ENCODE measurements around the gene PRRT1B. TPM values are rescaled to one million over a fixed set of nuclear protein-coding genes. Genes with fewer than 3 reads are reported as not detected.

Gene PRRT1B
- total RNA-seq, 1 experiment from 2014 or later = 1.2 TPM

- TF ChIP-seq PRDM15 (CRISPR knock-in tag; IDR thresholded peaks at IDR 0.05) (no peak), ZMAT4 (CRISPR knock-in tag; IDR thresholded peaks at IDR 0.05) (no peak), HMGXB4 (CRISPR knock-in tag; IDR thresholded peaks at IDR 0.05) (peak; percentile 97), ATF3 (CRISPR knock-in tag; conservative IDR thresholded peaks at IDR 0.05) (no peak), ZNF532 (CRISPR knock-in tag; IDR thresholded peaks at IDR 0.05; ENCODE audit: borderline replicate concordance) (no peak), MYBL2 (CRISPR knock-in tag; IDR thresholded peaks at IDR 0.05) (no peak; the same call in 1 of the 2 replicates), SP1 (CRISPR knock-in tag; conservative IDR thresholded peaks at IDR 0.05) (peak; percentile 65; the same call in 1 of the 2 replicates), SOX15 (CRISPR knock-in tag; IDR thresholded peaks at IDR 0.05) (no peak), AFF4 (CRISPR knock-in tag; IDR thresholded peaks at IDR 0.05; ENCODE audit: borderline replicate concordance) (no peak), ZBTB21 (CRISPR knock-in tag; IDR thresholded peaks at IDR 0.05; ENCODE audit: borderline replicate concordance) (peak; percentile 31; the same call in 1 of the 2 replicates)
These were observed 42.3 kb upstream of the PRRT1B start, which contains the start of gene POMT1 (continued) for GRCh38 chr9:131502781-131503625.
